ENCODE measurements around the gene OGFOD1.

GRCh38 chr16:56479469-56479868 is 28.1 kb downstream of the OGFOD1 start:
- TF ChIP-seq, protein P1, sequence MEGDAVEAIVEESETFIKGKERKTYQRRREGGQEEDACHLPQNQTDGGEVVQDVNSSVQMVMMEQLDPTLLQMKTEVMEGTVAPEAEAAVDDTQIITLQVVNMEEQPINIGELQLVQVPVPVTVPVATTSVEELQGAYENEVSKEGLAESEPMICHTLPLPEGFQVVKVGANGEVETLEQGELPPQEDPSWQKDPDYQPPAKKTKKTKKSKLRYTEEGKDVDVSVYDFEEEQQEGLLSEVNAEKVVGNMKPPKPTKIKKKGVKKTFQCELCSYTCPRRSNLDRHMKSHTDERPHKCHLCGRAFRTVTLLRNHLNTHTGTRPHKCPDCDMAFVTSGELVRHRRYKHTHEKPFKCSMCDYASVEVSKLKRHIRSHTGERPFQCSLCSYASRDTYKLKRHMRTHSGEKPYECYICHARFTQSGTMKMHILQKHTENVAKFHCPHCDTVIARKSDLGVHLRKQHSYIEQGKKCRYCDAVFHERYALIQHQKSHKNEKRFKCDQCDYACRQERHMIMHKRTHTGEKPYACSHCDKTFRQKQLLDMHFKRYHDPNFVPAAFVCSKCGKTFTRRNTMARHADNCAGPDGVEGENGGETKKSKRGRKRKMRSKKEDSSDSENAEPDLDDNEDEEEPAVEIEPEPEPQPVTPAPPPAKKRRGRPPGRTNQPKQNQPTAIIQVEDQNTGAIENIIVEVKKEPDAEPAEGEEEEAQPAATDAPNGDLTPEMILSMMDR (IDR thresholded peaks at IDR 0.05; ENCODE audit: insufficient read depth, low read length): no peak
- no peak for TF ChIP-seq GABPA (IDR thresholded peaks at IDR 0.05; ENCODE audit: low read depth)
